Loucy (cell line): Measurements from ENCODE around the gene ANO10.
A peak's percentile ranks its signal among the peaks of the same experiment; 100 is the strongest.

Experiments used
- H2AFZ ChIP-seq: fragments of 200-600 bp; sonication (generic); 2 replicates; pipeline ENCODE4 v1.6.0; 2016; ENCODE audit warnings: antibody characterized with exemption, mild to moderate bottlenecking, low read length, moderate library complexity
- H3F3A ChIP-seq: fragments of 200-600 bp; 2 replicates; pipeline ENCODE4 v1.6.0; 2016; ENCODE audit warnings: antibody characterized with exemption, low read depth, mild to moderate bottlenecking
- H3K27me3 ChIP-seq: fragments of 200-600 bp; sonication (generic); 2 replicates; pipeline ENCODE4 v1.6.1; 2014; ENCODE audit warnings: low read length, mild to moderate bottlenecking; ENCODE audit not compliant: insufficient read depth, poor library complexity, severe bottlenecking
- H3K36me3 ChIP-seq: fragments of 200-600 bp; sonication (generic); 2 replicates; pipeline ENCODE4 v1.6.1; 2016; ENCODE audit warnings: low read length; ENCODE audit not compliant: insufficient read depth
- H3K4me1 ChIP-seq: fragments of 200-600 bp; sonication (generic); 2 replicates; pipeline ENCODE4 v1.5.1; 2014; ENCODE audit warnings: low read length, mild to moderate bottlenecking; ENCODE audit not compliant: insufficient read depth, poor library complexity, severe bottlenecking
- H3K4me2 ChIP-seq: fragments of 200-600 bp; sonication (generic); 2 replicates; pipeline ENCODE4 v1.6.0; 2014; ENCODE audit warnings: antibody characterized with exemption, low read length, low read depth, mild to moderate bottlenecking; ENCODE audit not compliant: poor library complexity, severe bottlenecking
- H3K4me3 ChIP-seq: fragments of 200-600 bp; sonication (generic); 2 replicates; pipeline ENCODE4 v1.5.1; 2014; ENCODE audit warnings: low read length, mild to moderate bottlenecking, mixed read lengths; ENCODE audit not compliant: poor library complexity, severe bottlenecking
- H3K79me2 ChIP-seq: fragments of 200-600 bp; sonication (generic); 2 replicates; pipeline ENCODE4 v1.6.1; 2014; ENCODE audit warnings: low read length; ENCODE audit not compliant: insufficient read depth
- H3K9ac ChIP-seq: fragments of 200-600 bp; sonication (generic); 2 replicates; pipeline ENCODE4 v1.6.0; 2014; ENCODE audit warnings: mild to moderate bottlenecking, low read depth, low read length, moderate library complexity; ENCODE audit not compliant: poor library complexity, severe bottlenecking
- H3K9me2 ChIP-seq: fragments of 200-600 bp; sonication (generic); replicated peaks from 2 replicates; pipeline ENCODE4 v1.6.1; 2016; ENCODE audit warnings: low read depth, low read length, mixed read lengths
- H3K9me3 ChIP-seq: fragments of 200-600 bp; sonication (generic); 2 replicates; pipeline ENCODE4 v1.6.1; 2014; ENCODE audit warnings: mild to moderate bottlenecking, antibody characterized with exemption, low read length, low read depth; ENCODE audit not compliant: insufficient read depth
- H4K20me1 ChIP-seq: fragments of 200-600 bp; sonication (generic); 2 replicates; pipeline ENCODE4 v1.6.0; 2014; ENCODE audit warnings: antibody characterized with exemption, low read length, mild to moderate bottlenecking; ENCODE audit not compliant: insufficient read depth, poor library complexity, severe bottlenecking
- CTCF ChIP-seq: fragments of 200-600 bp; sonication (generic); conservative IDR thresholded peaks from 2 replicates; pipeline ENCODE4 v1.5.1; 2014; ENCODE audit warnings: mild to moderate bottlenecking, antibody characterized with exemption, low read length
- EZH2phosphoT487 ChIP-seq: fragments of 200-600 bp; IDR thresholded peaks from 2 replicates; pipeline ENCODE4 v1.6.1; 2018; ENCODE audit warnings: antibody characterized with exemption, mild to moderate bottlenecking, moderate library complexity, borderline replicate concordance

ANO10 gene

DNA sequence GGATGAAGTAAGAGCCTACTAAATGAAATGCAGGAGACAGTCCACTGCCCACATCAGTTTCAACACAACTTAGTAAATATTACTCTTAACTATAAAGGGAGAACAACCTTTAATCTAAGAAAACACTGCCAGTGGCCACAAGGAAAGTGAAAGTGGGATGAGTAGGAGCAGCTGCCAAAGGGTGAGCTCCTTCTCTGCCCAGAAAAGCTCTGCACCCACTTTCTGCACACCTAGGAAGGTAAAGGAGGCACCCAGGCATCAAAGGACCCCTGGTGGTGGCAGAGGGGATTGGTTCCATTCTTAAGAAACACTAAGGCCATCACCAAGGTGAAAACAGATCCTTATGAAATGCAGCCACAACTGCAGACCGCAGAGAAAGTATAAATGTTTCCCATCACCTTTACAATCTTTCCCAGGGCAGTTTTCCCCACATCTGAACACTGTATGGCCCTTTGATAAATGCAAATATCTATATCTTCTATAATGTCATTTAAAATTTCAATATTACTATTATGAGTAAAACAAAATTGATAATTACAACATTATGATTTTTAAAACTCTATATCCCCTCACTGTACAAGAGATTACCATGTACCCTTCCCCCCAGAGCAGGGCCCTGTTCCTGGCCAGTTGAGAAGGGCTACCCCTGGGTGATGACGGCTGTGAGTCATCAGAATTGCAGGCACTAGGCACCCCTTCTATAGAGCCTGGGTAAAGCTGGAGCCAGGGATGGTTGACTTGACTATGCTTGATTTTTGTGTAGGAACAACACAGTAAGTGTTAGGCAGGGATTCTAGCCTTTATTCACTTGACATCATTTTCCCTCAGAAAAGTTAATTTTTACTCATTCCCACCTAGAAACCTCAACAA lies 243.5 kb downstream of the ANO10 start:
- no peak overlapping the region for H3K4me3 ChIP-seq
- H3K79me2 ChIP-seq: no peaks in the 10 kb centered on the region
- no peak overlapping the region for H3K9ac ChIP-seq
- H3K36me3 ChIP-seq: no peaks in the 10 kb centered on the region
- H4K20me1 ChIP-seq: no peaks in the 10 kb centered on the region
- H3K4me1 ChIP-seq: no peaks in the 10 kb centered on the region
- no peak overlapping the region for H2AFZ ChIP-seq
- H3K27me3 ChIP-seq: no peaks in the 10 kb centered on the region
- TF ChIP-seq EZH2phosphoT487: no peak
- TF ChIP-seq CTCF: peak; percentile 90
- H3F3A ChIP-seq: no peaks in the 10 kb centered on the region
- no peak overlapping the region for H3K4me2 ChIP-seq
- H3K9me2 ChIP-seq: no peaks in the 10 kb centered on the region
- H3K9me3 ChIP-seq: no peaks in the 10 kb centered on the region

DNA sequence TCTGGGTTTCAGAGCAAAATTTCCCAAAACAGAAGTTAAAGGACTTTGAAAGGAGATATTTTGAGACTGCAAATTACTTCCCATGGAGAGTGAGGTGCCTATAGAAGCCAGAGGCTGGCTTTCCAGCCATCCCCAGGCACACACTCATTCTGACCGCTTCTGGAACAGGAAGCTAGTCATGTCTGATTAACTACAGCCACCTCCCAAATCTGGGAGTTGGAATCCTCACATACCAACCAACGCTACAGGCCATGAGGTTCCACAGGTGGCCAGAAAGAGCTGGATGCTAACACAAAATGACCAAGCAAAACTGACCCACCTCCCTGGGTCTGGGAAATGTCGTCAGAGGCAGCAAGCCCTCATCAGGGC lies 248.3 kb downstream of the ANO10 start:
- Histone ChIP-seq H4K20me1 (no peaks in the 10 kb centered on the region), H2AFZ (no peak overlapping the region), H3K9me3 (no peaks in the 10 kb centered on the region), H3K4me3 (no peak overlapping the region), H3K9me2 (no peaks in the 10 kb centered on the region), H3K36me3 (no peaks in the 10 kb centered on the region), H3K79me2 (no peaks in the 10 kb centered on the region), H3K4me2 (no peak overlapping the region), H3K9ac (no peak overlapping the region), H3K4me1 (no peaks in the 10 kb centered on the region), H3K27me3 (no peaks in the 10 kb centered on the region), H3F3A (no peaks in the 10 kb centered on the region)
- no peak for TF ChIP-seq CTCF
- no peak for TF ChIP-seq EZH2phosphoT487

DNA sequence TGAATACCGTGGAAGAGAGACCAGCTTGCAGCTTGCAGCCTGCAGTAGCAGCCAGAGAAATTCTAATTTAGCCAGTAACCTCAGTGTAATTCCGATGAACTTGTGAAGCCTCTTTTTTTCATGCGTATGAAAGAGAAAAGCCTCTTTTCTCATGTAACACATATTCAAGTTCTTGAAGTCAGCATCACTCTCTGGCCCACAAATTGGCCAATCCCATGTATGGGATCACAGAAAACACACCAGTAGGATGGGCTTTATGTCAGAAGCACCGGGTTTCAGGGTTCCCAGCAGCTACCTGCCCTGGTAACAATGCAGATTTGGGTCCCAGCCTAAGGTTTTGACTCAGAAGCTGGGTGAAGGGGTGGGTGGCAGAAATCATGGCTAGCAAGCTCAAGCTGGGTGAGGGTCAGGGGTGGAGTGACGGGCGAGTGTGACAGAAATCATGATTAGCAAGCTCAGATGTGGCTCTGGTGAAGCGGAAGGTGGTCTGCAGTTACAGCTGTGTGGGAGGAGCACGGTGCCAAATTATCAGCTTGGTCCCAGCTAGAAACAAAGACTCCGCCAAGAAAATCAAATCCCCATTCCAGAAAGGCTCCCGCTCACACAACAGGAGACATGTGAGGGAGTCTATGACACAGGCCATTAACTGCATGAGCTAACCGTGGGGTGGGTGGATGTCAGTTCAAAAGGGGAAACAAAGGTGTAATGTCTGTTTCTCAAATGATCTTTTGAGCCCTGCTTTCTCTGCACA lies 248.8 kb downstream of the ANO10 start:
- Histone ChIP-seq H3K36me3 (no peaks in the 10 kb centered on the region), H3K4me3 (no peak overlapping the region), H3K9me3 (no peaks in the 10 kb centered on the region), H3K79me2 (no peaks in the 10 kb centered on the region), H3K9me2 (no peaks in the 10 kb centered on the region), H3K4me1 (no peaks in the 10 kb centered on the region), H2AFZ (no peak overlapping the region), H3F3A (no peaks in the 10 kb centered on the region), H3K4me2 (no peak overlapping the region), H3K27me3 (no peaks in the 10 kb centered on the region), H4K20me1 (no peaks in the 10 kb centered on the region), H3K9ac (no peak overlapping the region)
- no peak for TF ChIP-seq EZH2phosphoT487
- TF ChIP-seq CTCF: no peak
